ENCODE measurements around the gene HEATR3.

Gene HEATR3

GRCh38 chr16:50151322-50151721 lies 85.6 kb downstream of the HEATR3 start:
- no peak overlapping the region for H3K4me3 ChIP-seq (ENCODE audit: low read depth, low read length)
- TF ChIP-seq, protein P1, sequence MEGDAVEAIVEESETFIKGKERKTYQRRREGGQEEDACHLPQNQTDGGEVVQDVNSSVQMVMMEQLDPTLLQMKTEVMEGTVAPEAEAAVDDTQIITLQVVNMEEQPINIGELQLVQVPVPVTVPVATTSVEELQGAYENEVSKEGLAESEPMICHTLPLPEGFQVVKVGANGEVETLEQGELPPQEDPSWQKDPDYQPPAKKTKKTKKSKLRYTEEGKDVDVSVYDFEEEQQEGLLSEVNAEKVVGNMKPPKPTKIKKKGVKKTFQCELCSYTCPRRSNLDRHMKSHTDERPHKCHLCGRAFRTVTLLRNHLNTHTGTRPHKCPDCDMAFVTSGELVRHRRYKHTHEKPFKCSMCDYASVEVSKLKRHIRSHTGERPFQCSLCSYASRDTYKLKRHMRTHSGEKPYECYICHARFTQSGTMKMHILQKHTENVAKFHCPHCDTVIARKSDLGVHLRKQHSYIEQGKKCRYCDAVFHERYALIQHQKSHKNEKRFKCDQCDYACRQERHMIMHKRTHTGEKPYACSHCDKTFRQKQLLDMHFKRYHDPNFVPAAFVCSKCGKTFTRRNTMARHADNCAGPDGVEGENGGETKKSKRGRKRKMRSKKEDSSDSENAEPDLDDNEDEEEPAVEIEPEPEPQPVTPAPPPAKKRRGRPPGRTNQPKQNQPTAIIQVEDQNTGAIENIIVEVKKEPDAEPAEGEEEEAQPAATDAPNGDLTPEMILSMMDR (IDR thresholded peaks at IDR 0.05; ENCODE audit: insufficient read depth, low read depth, low read length, missing control alignments), result no peak
- DNase-seq (ENCODE audit: low read depth), result no peak

- TF ChIP-seq, protein P1 (IDR thresholded peaks at IDR 0.05; ENCODE audit: insufficient read depth, low read depth, low read length, missing control alignments), result no peak
- peak; percentile 20 for DNase-seq (ENCODE audit: low read depth)
- H3K4me3 ChIP-seq (ENCODE audit: low read depth, low read length), result peak overlapping the region; percentile 65
These were observed 86.0 kb downstream of the HEATR3 start for GRCh38 chr16:50151756-50152155.

DNA sequence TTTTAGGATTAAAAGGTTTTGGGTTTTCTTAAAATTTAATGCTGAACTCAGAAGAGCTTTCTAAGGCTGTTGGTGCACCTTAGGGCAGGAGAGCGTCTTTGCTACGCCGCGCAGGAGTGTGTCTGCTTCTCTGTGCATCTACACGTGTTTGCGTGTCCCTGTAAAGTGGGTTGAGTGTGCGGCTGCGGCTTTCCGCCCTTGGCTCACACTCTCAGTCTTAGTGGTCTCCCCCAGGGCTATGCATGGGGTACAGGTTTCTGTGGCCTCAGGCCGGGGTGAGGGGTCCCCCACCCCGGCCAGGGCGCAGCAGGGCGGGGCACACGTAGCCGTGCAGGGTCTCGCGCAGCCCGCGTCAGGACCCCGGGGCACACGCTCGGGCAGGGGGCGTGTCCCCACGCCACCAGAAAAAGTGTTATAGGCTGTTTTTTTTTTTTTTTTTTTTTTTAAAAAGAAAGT lies 86.6 kb downstream of the HEATR3 start:
- DNase-seq (ENCODE audit: low read depth), result peak; percentile 95
- TF ChIP-seq, protein P1 (IDR thresholded peaks at IDR 0.05; ENCODE audit: insufficient read depth, low read depth, low read length, missing control alignments), result no peak
- peak overlapping the region; percentile 65 for H3K4me3 ChIP-seq (ENCODE audit: low read depth, low read length)

DNA sequence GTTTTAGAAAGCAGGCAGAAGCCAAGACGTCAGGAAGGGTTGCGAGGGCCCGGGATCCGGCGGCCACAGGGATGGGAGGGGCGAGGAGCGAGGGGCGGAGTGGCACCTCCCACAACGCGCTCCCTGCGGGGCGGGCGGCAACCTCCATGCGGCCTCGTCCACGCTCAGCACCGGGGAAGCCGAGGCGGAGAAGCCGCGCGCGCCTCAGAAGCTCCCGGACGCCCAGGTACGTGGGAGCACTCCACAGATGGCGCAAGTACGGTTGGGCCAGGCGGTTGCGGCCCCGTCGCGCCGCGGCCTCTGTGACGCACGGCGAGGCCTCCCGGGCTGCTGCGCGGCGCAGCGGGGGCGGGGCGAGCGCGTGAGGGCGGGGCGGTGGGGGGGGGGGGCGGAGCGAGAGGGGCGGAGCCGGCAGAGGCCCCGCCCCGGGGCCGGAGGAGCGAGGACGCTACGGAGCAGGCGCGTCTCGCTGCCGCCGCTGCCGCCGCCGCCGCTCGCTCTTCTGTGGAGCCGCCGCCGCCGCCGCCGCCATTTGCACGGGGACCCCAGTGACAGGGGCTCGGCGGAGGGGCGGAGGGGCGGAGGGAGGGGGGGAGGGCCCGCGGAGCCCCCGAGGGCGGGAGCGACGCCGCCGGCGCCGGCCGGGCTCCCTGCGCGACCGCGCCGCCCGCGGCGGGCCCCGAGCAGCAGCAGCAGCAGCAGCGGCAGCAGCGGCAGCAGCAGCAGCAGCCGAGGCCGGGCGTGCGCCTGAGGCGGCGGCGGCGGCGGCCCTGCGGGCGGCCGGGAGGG lies 87.2 kb downstream of the HEATR3 start, which contains the start of gene TENT4B:
TENT4B (plus strand) TSS at position 500 of the 789 bp plus-strand sequence. CDS start 316 bp downstream, outside the sequence.
- TF ChIP-seq, protein P1 (IDR thresholded peaks at IDR 0.05; ENCODE audit: insufficient read depth, low read depth, low read length, missing control alignments), result no peak
- DNase-seq (ENCODE audit: low read depth), result peak; percentile 95
- H3K4me3 ChIP-seq (ENCODE audit: low read depth, low read length), result peak within 1 kb of the TSS; percentile 85

GRCh38 chr16:50153596-50154419 lies 88.0 kb downstream of the HEATR3 start:
- TF ChIP-seq, protein P1 (IDR thresholded peaks at IDR 0.05; ENCODE audit: insufficient read depth, low read depth, low read length, missing control alignments), result no peak
- H3K4me3 ChIP-seq (ENCODE audit: low read depth, low read length), result peak overlapping the region; percentile 85
- peak; percentile 52 for DNase-seq (ENCODE audit: low read depth)

GRCh38 chr16:50154420-50154950 lies 88.7 kb downstream of the HEATR3 start:
- peak; percentile 34 for DNase-seq (ENCODE audit: low read depth)
- TF ChIP-seq, protein P1 (IDR thresholded peaks at IDR 0.05; ENCODE audit: insufficient read depth, low read depth, low read length, missing control alignments), result no peak
- H3K4me3 ChIP-seq (ENCODE audit: low read depth, low read length), result peak overlapping the region; percentile 85
